Osteoblast (primary cell): ENCODE measurements around the gene DTWD1. TPM values are rescaled to one million over a fixed set of nuclear protein-coding genes. Genes with fewer than 3 reads are reported as not detected.
A peak's percentile ranks its signal among the peaks of the same experiment; 100 is the strongest.

ENCODE experiments used
- DNase-seq: peaks from one replicate; pipeline ENCODE4 v3.0.0; 2011; ENCODE audit warnings: low spot score, mixed read lengths; ENCODE audit not compliant: insufficient read length; ENCODE audit errors: missing footprints
- H2AFZ ChIP-seq: 2 replicates; pipeline ENCODE4 v1.6.0; 2011; ENCODE audit warnings: mild to moderate bottlenecking, low read length
- H3K27ac ChIP-seq: 2 replicates; pipeline ENCODE4 v1.5.1; 2011; ENCODE audit warnings: mild to moderate bottlenecking, low read depth, low read length, moderate library complexity
- H3K27me3 ChIP-seq: 2 replicates; pipeline ENCODE4 v1.6.0; 2012; ENCODE audit warnings: mild to moderate bottlenecking, control low read depth, inconsistent platforms, low read length, moderate library complexity; ENCODE audit not compliant: insufficient read depth
- H3K36me3 ChIP-seq: 2 replicates; pipeline ENCODE4 v1.5.1; 2011; ENCODE audit warnings: mild to moderate bottlenecking, low read length, control low read depth, moderate library complexity; ENCODE audit not compliant: insufficient read depth
- H3K4me1 ChIP-seq: 2 replicates; pipeline ENCODE4 v1.5.1; 2011; ENCODE audit warnings: mild to moderate bottlenecking, low read length, control low read depth, moderate library complexity; ENCODE audit not compliant: insufficient read depth
- H3K4me2 ChIP-seq: 2 replicates; pipeline ENCODE4 v1.6.0; 2011; ENCODE audit warnings: mild to moderate bottlenecking, low read length; ENCODE audit not compliant: insufficient read depth
- H3K4me3 ChIP-seq: fragments of 200-600 bp; sonication (generic); 3 replicates; pipeline ENCODE4 v1.5.1; 2012; ENCODE audit warnings: mild to moderate bottlenecking, low read length, inconsistent platforms; ENCODE audit not compliant: insufficient read depth
- H3K79me2 ChIP-seq: 2 replicates; pipeline ENCODE4 v1.6.0; 2012; ENCODE audit warnings: mild to moderate bottlenecking, low read length, control low read depth, inconsistent platforms; ENCODE audit not compliant: insufficient read depth
- H3K9me3 ChIP-seq: 2 replicates; pipeline ENCODE4 v1.5.1; 2011; ENCODE audit warnings: low read depth, low read length, control low read depth
- H4K20me1 ChIP-seq: 2 replicates; pipeline ENCODE4 v1.6.0; 2012; ENCODE audit warnings: mild to moderate bottlenecking, low read length, control low read depth; ENCODE audit not compliant: insufficient read depth
- CTCF ChIP-seq: IDR thresholded peaks from 2 replicates; pipeline ENCODE4 v1.5.1; 2011; ENCODE audit warnings: mild to moderate bottlenecking, low read depth, low read length, moderate library complexity; ENCODE audit errors: extremely low read depth
- total RNA-seq: library from RNA; depleted of rRNA; stranded (reverse); fragments of >200 nt; gene quantifications from 2 replicates; pipeline ENCODE4 v1.2.3, GENCODE V29; 2012

DTWD1 gene
- total RNA-seq, 1 donor: 37.6 TPM

DNA sequence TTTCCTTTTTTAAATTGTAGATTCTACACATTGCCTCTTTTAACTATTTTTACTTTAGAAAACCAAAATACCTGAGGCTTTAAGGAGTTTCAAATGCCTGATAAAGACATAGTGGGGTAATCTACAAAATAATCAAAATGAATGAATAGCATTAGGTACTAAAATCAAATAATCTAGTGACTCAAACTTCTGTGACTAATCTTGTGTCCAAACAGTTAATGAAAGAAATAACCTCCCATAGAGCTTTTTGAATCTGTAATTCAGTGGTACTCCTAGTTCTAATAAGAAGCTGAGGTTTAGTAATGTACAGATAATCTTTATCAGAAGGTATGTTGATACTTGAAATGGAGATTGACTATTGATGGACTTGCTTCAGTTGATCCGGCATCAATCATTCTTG, 53.0 kb downstream of the DTWD1 start:
- no peaks in the 10 kb centered on the region for H3K9me3 ChIP-seq
- peak overlapping the region; percentile 78 for H3K27ac ChIP-seq
- DNase-seq: no peak
- H3K36me3 ChIP-seq: no peaks in the 10 kb centered on the region
- no peaks in the 10 kb centered on the region for H3K27me3 ChIP-seq
- H4K20me1 ChIP-seq: no peaks in the 10 kb centered on the region
- H3K4me1 ChIP-seq: peaks cover 19% of the 10 kb centered on the region
- no peak overlapping the region for H3K4me3 ChIP-seq
- no peak for TF ChIP-seq CTCF
- no peak overlapping the region for H2AFZ ChIP-seq
- no peaks in the 10 kb centered on the region for H3K79me2 ChIP-seq
- no peak overlapping the region for H3K4me2 ChIP-seq

DNA sequence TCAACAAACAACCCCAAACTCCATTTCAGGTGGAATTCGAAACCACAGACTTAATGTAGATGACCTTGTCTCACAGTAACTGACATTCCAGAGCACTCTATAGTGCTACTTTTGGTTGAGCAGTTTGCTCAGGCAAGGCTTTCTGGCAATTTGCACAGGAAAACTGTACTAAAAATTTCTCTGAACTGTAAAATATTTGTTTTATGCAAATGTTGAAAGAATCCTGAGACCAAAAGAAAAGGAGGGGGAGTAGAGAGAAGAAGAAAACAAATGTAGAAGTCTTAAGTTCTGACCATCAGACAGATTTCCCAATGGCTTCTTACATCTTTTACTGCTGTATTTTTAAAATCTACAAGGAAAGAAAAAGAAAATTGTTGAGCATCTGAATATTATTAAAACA, 53.5 kb downstream of the DTWD1 start:
- H3K4me2 ChIP-seq: peak overlapping the region; percentile 31
- TF ChIP-seq CTCF: no peak
- H3K9me3 ChIP-seq: no peaks in the 10 kb centered on the region
- no peaks in the 10 kb centered on the region for H3K27me3 ChIP-seq
- peak overlapping the region; percentile 78 for H3K27ac ChIP-seq
- H3K4me1 ChIP-seq: peaks cover 19% of the 10 kb centered on the region
- no peaks in the 10 kb centered on the region for H4K20me1 ChIP-seq
- H3K4me3 ChIP-seq: no peak overlapping the region
- H3K36me3 ChIP-seq: no peaks in the 10 kb centered on the region
- no peak for DNase-seq
- no peaks in the 10 kb centered on the region for H3K79me2 ChIP-seq
- H2AFZ ChIP-seq: peak overlapping the region; percentile 1

GRCh38 chr15:49675041-49675440, 54.2 kb downstream of the DTWD1 start:
- Histone ChIP-seq H3K36me3 (no peaks in the 10 kb centered on the region), H3K4me3 (no peak overlapping the region), H4K20me1 (no peaks in the 10 kb centered on the region), H3K27ac (peak overlapping the region; percentile 78), H2AFZ (peak overlapping the region; percentile 1), H3K4me2 (peak overlapping the region; percentile 31), H3K4me1 (peaks cover 19% of the 10 kb centered on the region), H3K27me3 (no peaks in the 10 kb centered on the region), H3K79me2 (no peaks in the 10 kb centered on the region), H3K9me3 (no peaks in the 10 kb centered on the region)
- TF ChIP-seq CTCF: peak; percentile 32
- DNase-seq: no peak

- Histone ChIP-seq H3K4me1 (peaks cover 19% of the 10 kb centered on the region), H3K36me3 (no peaks in the 10 kb centered on the region), H4K20me1 (no peaks in the 10 kb centered on the region), H3K79me2 (no peaks in the 10 kb centered on the region), H3K4me3 (no peak overlapping the region), H3K9me3 (no peaks in the 10 kb centered on the region), H3K27me3 (no peaks in the 10 kb centered on the region), H3K4me2 (no peak overlapping the region), H2AFZ (no peak overlapping the region), H3K27ac (no peak overlapping the region)
- no peak for DNase-seq
- TF ChIP-seq CTCF: no peak
These were observed 57.8 kb downstream of the DTWD1 start for GRCh38 chr15:49678655-49679054.
